ENCODE measurements around the gene SPATA17.
A peak's percentile ranks its signal among the peaks of the same experiment; 100 is the strongest.
"Not testable (repeated sequence)": the region's sequence is repeated elsewhere in the genome, so short reads cannot be mapped to it uniquely, and the experiment has no call there.

SPATA17 gene, protein sequence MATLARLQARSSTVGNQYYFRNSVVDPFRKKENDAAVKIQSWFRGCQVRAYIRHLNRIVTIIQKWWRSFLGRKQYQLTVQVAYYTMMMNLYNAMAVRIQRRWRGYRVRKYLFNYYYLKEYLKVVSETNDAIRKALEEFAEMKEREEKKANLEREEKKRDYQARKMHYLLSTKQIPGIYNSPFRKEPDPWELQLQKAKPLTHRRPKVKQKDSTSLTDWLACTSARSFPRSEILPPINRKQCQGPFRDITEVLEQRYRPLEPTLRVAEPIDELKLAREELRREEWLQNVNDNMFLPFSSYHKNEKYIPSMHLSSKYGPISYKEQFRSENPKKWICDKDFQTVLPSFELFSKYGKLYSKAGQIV

DNA sequence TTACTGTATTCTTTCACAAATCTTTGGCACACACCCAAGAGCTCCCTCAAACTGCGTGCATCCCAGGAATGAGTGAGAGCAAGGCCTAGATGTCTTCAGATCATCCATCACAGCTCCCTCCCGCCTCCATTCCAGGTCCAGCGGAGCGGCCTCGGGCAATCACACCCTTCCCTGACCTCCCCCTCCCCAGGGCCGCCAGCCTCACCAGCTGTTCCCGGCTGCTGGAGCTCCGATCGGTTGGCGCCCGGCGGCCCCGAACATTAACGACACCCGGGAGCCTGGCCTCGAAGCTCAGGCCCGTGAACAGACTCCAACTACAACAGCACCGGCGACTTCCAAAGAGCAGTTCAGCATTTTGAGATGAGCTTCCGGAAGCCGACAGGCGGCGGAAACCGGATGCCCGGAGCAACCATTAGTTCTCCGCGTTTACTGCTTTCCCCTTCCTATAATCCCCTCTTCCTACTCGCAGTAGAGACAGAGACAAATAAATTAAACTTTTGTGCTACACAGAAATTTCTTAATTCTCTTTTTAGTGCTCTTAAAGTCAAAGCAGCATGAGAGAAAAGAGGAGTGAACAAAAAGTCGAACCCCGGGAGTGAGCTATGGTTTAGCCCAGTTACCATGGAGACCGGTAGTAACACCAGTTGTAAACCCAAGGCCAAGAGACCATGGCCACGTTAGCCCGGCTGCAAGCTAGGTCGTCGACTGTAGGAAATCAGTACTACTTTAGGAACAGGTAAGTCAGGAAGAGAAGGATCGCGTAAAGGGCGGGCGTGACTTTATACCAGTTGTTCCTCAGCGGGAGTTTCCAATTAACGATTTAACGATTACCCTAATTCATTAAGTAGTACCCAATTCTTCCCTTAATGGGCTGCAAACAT, at the start of gene SPATA17, which contains the start of gene GPATCH2:
SPATA17 (plus strand) TSS at position 634 of the 881 bp plus-strand sequence; CDS start at position 669, 35 bp downstream.
GPATCH2 (minus strand) TSS at position 380 of the 881 bp plus-strand sequence; CDS start at position 261, 119 bp downstream.
- peak; percentile 56 for DNase-seq (ENCODE audit: low read depth)

DNA sequence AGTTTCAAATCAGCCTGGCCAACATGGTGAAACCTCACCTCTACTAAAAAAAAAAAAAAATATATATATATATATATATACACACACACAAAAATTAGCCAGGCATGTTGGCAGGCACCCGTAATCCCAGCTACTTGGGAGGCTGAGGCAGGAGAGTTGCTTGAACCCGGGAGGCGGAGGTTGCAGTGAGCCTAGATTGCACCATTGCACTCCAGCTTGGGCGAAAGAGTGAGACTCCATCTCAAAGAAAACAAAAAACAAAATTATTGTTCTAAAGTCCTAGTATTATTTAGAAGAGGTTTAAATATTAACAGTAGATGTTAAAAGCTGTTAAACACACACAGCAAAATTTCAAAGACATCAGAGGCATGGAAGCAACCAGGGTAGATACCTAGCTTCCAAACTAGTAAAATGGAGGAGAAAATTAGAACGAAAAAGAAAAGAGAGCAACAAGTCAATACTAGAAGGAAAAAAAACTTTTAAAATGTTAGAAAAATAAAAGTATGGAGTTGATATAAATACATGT, 46.8 kb upstream of the SPATA17 start:
- DNase-seq (ENCODE audit: low read depth): not testable (repeated sequence)

DNA sequence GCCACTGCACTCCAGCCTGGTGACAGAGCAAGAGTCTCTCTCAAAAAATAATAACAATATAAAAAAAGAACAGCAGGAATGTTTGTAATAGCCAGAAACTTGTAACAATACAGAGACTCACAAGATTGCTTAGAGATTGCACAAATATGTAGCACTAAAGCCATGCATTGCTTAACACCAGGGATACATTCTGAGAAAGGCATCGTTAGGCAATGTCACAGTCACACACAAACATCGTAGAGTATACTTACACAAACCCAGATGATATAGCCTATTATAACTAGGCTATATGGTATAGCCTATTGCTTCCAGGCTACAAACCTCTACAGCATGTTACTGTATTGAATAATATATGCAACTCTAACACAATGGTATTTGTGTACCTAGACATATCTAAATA, 45.6 kb upstream of the SPATA17 start:
- no peak for DNase-seq (ENCODE audit: low read depth)

DNA sequence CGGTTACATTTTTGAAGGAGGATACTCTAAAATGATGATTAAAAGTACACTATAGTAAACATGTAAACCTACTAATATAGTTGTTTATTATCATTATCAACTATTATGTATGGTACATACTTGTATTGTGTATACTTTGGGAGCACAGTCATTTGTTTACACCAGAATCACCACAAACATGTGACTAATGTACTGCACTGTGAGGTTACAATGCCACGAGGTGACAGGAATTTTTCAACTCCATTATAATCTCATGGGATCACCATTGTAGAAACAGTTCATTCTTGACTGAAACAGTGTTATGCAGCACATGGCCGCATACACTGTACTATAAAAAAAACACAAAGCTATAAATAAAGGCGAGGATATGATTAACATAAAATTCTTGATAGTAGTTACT, 44.6 kb upstream of the SPATA17 start:
- DNase-seq (ENCODE audit: low read depth): no peak

DNA sequence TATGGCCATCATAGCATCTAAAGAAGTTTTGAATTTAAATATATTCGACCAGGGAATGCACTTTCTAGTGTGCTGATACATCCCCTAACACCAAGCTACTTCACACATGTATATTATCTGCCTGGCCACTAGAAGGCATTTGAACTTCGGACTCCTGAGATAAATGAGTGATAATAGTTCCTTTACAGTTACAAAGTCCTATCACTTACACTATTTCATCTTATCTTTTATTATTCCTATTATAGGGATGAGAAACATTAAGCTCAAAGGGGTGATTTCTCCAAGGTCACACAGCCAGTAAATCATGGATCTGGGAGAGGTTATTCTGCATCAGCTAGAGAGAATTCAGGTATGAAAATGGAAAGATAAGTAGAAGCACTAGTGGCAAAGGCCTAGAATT, 40.5 kb upstream of the SPATA17 start:
- DNase-seq (ENCODE audit: low read depth): no peak

DNA sequence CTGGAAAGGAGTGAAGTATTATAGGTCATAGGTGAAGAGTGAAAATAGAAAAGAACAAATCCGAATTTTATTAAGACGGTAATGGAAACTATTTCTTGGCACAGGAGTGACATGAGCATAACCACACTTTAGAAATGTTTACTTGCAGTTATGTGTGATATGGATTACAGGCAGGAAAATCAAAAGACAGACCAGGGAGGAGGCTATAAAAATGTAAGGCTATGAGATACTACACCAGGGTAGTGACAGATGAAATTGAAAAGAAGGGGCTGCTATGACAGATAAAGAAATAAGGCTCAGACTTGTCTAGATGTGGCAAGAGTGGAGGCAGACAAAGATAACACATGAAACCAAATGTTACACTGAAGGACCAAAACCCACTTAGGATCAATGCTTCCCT, 32.0 kb upstream of the SPATA17 start:
- no peak for DNase-seq (ENCODE audit: low read depth)

DNA sequence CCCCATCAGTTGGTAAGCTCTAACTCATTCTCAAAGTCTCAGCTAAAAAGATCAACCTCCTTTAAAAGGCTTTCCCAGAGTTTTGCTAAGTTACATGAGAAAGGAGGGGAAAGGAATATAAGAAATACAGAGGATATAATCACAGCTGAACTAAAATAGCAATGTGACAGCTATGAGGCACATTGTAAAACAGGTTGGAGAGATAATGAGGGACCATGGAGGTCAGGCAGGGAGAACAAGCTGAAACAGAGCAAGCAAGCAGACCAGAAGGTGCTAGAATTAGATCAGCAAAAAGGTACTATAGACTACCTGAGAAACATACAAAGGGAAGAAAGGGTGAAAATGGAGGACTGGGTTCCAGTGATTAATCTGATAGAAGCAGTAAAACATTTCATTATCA, 28.8 kb upstream of the SPATA17 start:
- no peak for DNase-seq (ENCODE audit: low read depth)

DNA sequence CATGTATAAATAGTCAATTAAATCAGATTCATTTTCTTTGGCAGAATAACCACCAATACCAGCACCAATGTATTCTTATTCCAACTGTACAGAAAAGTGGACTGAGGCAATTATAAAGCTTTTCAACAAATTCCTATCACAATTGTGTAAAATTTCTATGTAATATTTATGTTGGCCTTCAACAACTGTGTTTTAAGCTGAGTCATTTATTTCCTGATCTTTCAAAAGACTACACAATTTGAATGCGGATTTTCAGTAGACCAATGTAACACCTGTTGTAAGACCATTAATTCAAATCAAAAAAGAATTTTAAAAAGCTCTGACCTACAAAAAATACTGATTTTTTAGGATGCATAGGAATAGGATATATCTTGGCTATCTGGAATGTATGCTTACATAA, 25.8 kb upstream of the SPATA17 start:
- no peak for DNase-seq (ENCODE audit: low read depth)

DNA sequence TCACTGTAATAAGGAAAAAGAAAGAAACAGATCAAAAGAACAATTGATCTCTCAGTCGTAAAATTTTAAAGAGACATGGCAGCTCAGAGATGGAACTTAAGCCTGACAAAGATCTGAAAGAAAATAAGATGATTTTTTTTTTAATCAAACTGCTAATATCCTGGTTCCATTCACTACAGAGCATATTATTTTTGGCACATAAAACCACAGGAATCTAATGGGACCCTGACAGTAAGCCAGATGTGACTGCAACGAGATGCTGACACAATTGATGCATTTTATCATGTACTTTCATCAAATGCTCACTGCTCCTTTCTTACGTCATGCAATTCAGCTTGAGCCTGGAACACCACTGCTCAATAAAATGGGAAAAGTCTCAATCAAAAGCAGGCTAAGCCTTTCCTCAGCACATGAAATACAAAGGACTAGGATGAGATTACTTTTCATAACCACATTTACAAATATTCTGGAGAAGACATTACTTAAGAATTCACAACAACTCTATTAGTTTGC, 16.9 kb upstream of the SPATA17 start:
- no peak for DNase-seq (ENCODE audit: low read depth)

DNA sequence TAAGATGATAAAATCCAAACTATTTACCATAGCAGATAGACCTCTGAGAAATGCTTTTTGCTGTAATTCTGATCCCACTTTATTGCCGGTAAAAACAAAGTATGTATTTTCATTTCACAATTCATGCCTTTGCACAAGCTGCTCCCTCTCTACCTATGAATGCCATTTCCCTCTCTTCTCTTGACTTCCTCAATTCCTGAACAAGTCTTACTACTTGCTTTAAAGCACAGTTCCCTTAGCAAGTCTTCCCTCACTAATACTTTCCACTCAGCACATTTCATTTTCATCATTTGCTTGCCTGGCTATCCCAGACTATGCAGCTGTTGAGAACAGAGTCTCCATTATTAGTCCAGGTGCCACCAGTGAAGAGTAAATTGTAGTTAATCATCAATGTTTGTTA, 14.0 kb upstream of the SPATA17 start:
- DNase-seq (ENCODE audit: low read depth): no peak

DNA sequence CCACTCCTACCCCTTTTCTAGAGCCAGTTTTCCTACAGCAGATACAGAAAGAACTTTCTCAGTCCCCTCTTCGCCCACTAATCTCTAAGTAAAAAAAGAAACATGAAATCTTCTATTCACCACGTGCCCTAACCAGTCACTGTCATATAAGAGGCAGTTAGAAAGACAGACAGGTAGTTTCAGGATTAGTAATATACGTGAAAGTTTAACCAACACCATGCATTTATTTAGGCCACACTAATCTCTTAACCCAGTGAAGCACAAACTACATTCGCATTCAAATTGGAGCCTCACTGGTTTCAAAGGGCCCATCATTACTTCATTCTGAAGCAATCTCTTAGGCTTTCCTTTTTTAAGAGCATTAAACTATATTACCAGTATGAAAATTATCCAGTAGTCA, 10.3 kb upstream of the SPATA17 start:
- DNase-seq (ENCODE audit: low read depth): no peak

DNA sequence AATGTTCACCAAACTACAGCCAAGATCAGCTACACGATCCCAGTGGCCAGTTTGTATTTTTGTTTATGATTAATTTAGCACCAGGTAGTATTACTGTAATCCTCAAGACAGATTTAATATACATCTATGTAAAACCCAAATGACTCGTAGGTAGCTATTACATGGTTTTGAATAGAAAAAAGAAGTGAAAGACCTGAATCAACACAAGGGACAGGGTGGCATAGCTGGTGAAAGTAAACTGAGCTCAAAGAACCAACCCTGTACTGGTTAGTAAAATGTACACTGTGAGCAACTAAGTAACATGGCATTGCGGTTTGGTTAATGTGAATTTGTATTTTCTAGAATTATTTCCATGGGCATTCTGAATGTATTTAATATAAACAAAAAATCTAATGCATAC, 9.1 kb upstream of the SPATA17 start:
- no peak for DNase-seq (ENCODE audit: low read depth)

DNA sequence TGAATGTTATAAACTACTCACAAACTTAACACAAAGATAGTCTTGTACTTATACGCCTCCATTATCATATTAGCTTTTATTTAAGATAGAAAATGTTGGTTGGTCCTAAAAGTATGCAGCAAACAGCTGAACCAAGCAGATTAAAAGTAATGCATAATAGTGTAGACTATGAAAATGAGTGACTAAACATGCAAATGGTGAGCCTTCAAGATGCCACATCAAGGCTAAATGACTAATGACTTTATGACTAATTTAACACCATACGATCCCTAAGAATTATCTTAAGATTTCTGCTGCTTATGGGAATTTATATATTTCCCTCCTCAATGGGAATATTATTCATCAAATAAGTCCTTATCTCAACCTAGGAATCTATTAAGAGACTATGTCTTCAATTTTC, 4.8 kb upstream of the SPATA17 start:
- DNase-seq (ENCODE audit: low read depth): no peak

DNA sequence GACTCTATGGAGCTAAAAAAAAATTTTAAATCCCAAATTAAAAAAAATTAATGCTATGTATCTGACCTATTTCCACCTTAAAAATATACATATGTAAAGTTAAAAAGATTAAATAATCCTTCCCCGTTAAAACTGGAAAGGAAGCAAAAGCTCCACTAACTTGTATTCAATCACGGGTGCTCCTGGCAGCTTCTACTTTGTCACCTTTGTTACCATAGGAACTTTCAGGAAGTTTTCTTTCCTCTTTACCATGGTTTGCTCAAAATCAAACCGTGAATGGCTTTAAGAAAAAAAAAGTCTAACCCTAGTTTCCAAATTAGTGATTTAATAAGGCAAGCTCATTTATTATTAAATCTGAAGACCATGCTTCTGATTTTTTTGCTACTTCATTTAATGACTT, 3.7 kb upstream of the SPATA17 start:
- no peak for DNase-seq (ENCODE audit: low read depth)

DNA sequence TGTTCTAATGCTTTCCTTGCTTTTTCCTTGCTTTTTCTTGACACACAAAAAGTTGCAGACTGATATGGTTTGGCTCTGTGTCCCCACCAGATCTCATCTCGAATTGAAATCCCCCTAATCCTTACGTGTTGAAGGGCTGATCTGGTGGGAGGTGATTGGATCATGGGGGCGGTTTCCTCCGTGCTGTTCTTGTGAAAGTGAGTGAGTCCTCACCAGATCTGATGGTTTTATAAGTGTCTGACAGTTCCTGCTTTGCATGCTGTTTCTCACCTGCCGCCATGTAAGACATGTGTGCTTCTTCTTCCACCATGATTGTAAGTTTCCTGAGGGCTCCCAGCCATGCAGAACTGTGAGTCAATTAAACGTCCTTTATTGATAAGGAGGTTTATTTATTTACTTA, 11.3 kb downstream of the SPATA17 start:
- no peak for DNase-seq (ENCODE audit: low read depth)

DNA sequence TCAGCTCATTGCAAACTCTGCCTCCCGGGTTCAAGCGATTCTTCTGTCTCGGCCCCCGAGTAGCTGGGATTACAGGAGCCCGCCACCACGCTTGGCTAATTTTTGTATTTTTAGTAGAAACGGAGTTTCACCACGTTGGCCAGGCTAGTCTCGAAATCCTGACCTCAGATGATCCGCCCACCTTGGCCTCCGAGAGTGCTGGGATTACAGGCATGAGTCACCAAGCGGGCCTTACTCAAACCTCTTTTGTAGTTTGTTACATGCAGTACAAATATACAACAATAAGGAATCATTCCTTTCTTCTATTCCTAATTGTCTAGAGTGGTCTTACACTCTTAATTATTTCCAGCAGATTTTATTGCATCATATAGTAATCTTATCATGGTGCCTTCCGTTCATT, 16.6 kb downstream of the SPATA17 start:
- DNase-seq (ENCODE audit: low read depth): no peak

DNA sequence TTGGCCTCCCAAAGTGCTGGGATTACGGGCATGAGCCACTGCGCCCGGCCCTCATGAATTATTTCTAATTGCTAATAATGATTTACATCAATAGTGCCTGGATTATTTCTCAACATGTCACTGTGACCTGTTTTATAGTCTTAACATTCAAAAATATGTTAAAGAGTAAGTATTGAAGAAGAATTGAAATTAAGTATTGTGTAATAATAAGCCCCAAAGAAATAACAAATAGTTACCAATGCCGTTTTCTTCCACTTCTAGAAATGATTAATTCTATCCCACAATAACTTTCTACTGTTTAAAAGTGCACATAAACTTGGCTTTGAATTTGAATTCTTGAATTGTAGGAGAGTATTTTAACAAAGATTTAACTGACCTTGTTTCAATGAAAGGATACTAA, 19.5 kb downstream of the SPATA17 start:
- DNase-seq (ENCODE audit: low read depth): no peak

DNA sequence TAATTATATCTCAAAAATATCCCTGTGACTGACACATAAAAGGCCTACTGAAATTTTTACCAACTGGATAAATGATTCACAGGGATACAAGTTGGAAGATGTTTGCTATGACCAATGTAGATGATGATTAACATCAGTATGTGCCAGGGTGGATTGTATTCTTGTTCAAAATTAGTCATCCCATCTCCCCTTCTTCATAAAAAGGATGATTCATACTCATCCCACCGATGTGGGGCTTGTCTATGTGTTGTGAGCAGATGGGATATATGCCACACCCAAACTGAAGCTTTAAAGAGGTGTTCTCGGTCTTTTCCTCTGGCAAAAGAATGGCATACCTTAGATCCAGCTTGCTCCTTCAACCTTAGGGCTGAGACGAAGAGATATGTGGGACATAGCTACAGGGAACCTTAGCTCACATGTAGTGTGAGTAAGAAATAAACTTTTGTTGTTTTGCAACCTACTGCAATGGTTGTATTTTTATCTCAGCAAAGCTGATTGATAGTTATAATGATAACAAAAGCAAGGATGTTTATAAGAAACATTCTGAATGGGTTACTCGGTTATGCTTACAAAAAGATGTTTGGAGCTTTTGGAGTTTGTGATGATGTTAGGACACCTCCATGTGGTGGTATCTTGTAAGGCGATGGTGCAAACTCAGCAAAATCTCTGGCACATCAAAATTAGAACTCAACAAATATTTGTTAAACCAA, 29.4 kb downstream of the SPATA17 start:
- DNase-seq (ENCODE audit: low read depth): no peak

DNA sequence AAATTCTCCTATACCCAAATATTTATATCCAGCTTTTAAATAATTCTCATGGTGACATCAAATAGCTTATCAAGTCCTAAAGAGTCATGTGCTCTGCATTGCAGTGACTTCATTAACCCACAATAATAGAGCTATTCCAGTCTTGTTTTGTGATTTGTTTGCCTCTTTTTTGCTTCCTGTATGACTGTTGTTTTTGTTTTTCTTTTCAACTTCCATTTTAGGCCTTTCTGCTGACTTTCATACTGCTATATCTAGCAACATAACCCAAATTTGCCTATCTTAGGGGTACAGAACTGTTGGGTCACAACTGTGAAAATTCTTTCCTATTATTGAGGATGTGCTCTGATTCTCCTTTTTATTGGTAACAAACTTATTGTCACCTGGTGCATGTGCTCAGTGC, 30.3 kb downstream of the SPATA17 start:
- DNase-seq (ENCODE audit: low read depth): no peak

DNA sequence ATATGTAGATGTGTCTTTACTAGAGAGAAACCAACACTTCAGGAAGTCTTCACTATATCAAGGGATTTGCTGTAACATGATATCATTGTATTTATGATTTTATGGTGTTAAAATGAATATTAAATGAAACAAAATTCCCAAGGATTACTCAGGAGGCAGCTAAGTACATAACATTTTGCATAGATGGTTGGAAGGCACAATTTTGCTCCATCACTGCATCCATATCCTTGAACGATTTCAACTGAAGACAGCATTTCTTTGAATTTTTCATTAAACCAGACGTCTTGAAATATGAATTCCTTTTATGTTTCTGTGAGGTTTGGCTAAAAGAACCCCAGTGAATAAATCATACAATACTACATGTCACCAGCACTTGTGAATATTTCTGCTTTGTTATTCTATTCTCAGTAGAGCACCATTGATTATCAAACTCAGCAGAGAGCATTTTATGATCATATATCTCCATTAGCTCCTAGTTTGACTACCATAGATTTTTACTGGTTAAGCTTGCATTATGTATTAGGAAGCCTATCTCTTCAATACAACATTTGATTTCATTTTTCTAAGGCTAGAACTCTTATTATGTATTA, 37.3 kb downstream of the SPATA17 start:
- DNase-seq (ENCODE audit: low read depth): no peak

DNA sequence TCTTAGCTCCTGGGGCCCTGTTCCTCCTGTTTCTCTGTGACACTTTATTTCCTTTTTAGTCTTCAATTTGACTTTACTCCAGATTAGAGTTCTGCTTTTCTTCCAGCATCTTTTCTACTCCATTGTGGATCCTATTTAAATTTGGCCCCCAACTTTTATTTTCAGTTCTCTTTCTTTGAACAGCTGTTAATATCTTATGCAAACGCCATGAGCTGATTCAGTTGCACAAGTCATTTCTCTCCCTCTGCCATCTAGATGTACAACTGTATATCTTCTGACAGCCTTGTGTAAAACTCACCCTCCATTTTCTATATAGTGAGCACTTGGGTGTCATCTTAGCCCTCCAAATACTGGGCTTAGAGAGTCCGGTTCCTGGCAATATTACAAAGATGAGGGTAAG, 42.2 kb downstream of the SPATA17 start:
- no peak for DNase-seq (ENCODE audit: low read depth)

Measured in activated T-cell treated with anti-CD3 and anti-CD28 coated beads for 48 hours (primary cell).